ENCODE measurements around the gene VSNL1. TPM values are rescaled to one million over a fixed set of nuclear protein-coding genes. Genes with fewer than 3 reads are reported as not detected.

The VSNL1 gene
- total RNA-seq (2022; extraction: Qiagen RNA extraction; ENCODE audit: low read depth) = not detected in 5 replicates

GRCh38 chr2:17540093-17540812 is at the start of gene VSNL1:
Gene VSNL1 (plus strand): TSS chr2:17540696. CDS start chr2:17592075, 51,379 bp downstream.

GRCh38 chr2:17518212-17519154 is 22.0 kb upstream of the VSNL1 start, which contains the start of gene RAD51AP2:
Gene RAD51AP2 (minus strand): TSS chr2:17518440. CDS start chr2:17518415, 25 bp downstream.

Other genes with a start within 250 kb of the VSNL1 start
- not detected in 5 replicates for gene RAD51AP2, start 22.3 kb upstream of the VSNL1 start, total RNA-seq (2022; extraction: Qiagen RNA extraction; ENCODE audit: low read depth)
- 14.6 to 37.2 TPM (median 31.7 TPM) in 5 replicates for gene SMC6, start 213.1 kb downstream of the VSNL1 start, total RNA-seq (2022; extraction: Qiagen RNA extraction; ENCODE audit: low read depth)
- 6.8 to 15.6 TPM (median 13.0 TPM) in 5 replicates for gene GEN1, start 213.4 kb downstream of the VSNL1 start, total RNA-seq (2022; extraction: Qiagen RNA extraction; ENCODE audit: low read depth)